ENCODE results near the gene MAST4.

The MAST4 gene

GRCh38 chr5:66861402-66861801, 265.2 kb downstream of the MAST4 start:
- DNase-seq (ENCODE audit: extremely low read depth, insufficient read length) = no peak
- TF ChIP-seq CTCF (IDR thresholded peaks at IDR 0.05; ENCODE audit: insufficient read depth, low read length, poor library complexity, severe bottlenecking) = no peak
- Histone ChIP-seq H3K27me3 (replicated peaks; ENCODE audit: control insufficient read depth, insufficient read depth, low read length) (no peaks in the 10 kb centered on the region), H3K36me3 (ENCODE audit: control insufficient read depth, insufficient read depth, low read length) (no peaks in the 10 kb centered on the region), H3K4me3 (replicated peaks; ENCODE audit: low read depth, low read length) (no peak overlapping the region)

GRCh38 chr5:66862020-66862419, 265.8 kb downstream of the MAST4 start:
- Histone ChIP-seq H3K36me3 (ENCODE audit: control insufficient read depth, insufficient read depth, low read length) (no peaks in the 10 kb centered on the region), H3K27me3 (replicated peaks; ENCODE audit: control insufficient read depth, insufficient read depth, low read length) (no peaks in the 10 kb centered on the region), H3K4me3 (replicated peaks; ENCODE audit: low read depth, low read length) (no peak overlapping the region)
- no peak for TF ChIP-seq CTCF (IDR thresholded peaks at IDR 0.05; ENCODE audit: insufficient read depth, low read length, poor library complexity, severe bottlenecking)
- DNase-seq (ENCODE audit: extremely low read depth, insufficient read length) = no peak

GRCh38 chr5:66863243-66864170, 267.3 kb downstream of the MAST4 start:
- H3K27me3 ChIP-seq (replicated peaks; ENCODE audit: control insufficient read depth, insufficient read depth, low read length) = no peaks in the 10 kb centered on the region
- TF ChIP-seq CTCF (IDR thresholded peaks at IDR 0.05; ENCODE audit: insufficient read depth, low read length, poor library complexity, severe bottlenecking) = no peak
- no peaks in the 10 kb centered on the region for H3K36me3 ChIP-seq (ENCODE audit: control insufficient read depth, insufficient read depth, low read length)
- H3K4me3 ChIP-seq (replicated peaks; ENCODE audit: low read depth, low read length) = no peak overlapping the region
- DNase-seq (ENCODE audit: extremely low read depth, insufficient read length) = no peak

GRCh38 chr5:66864240-66864884, 268.2 kb downstream of the MAST4 start:
- no peaks in the 10 kb centered on the region for H3K27me3 ChIP-seq (replicated peaks; ENCODE audit: control insufficient read depth, insufficient read depth, low read length)
- H3K4me3 ChIP-seq (replicated peaks; ENCODE audit: low read depth, low read length) = no peak overlapping the region
- no peak for DNase-seq (ENCODE audit: extremely low read depth, insufficient read length)
- H3K36me3 ChIP-seq (ENCODE audit: control insufficient read depth, insufficient read depth, low read length) = no peaks in the 10 kb centered on the region
- peak; percentile 64 for TF ChIP-seq CTCF (IDR thresholded peaks at IDR 0.05; ENCODE audit: insufficient read depth, low read length, poor library complexity, severe bottlenecking)

- no peak overlapping the region for H3K4me3 ChIP-seq (replicated peaks; ENCODE audit: low read depth, low read length)
- no peaks in the 10 kb centered on the region for H3K27me3 ChIP-seq (replicated peaks; ENCODE audit: control insufficient read depth, insufficient read depth, low read length)
- TF ChIP-seq CTCF (IDR thresholded peaks at IDR 0.05; ENCODE audit: insufficient read depth, low read length, poor library complexity, severe bottlenecking) = no peak
- no peak for DNase-seq (ENCODE audit: extremely low read depth, insufficient read length)
- no peaks in the 10 kb centered on the region for H3K36me3 ChIP-seq (ENCODE audit: control insufficient read depth, insufficient read depth, low read length)
These were observed 271.6 kb downstream of the MAST4 start for GRCh38 chr5:66867618-66868322.

All from GM06990 (cell line).